H1 (cell line): ENCODE data around the gene NRIP3. TPM values are rescaled to one million over a fixed set of nuclear protein-coding genes. Genes with fewer than 3 reads are reported as not detected.

ENCODE experiments used
- BACH1 ChIP-seq: IDR thresholded peaks from 2 replicates; pipeline ENCODE4 v1.6.1; 2012; ENCODE audit warnings: low read length, improper control_type of control experiment
- CTBP2 ChIP-seq: IDR thresholded peaks from 2 replicates; pipeline ENCODE4 v1.7.0; 2011; ENCODE audit warnings: borderline replicate concordance, mild to moderate bottlenecking, moderate library complexity, mixed read lengths, low read length; ENCODE audit not compliant: insufficient read depth, insufficient read length
- EZH2 ChIP-seq: fragments of 200-600 bp; sonication (generic); IDR thresholded peaks from 2 replicates; pipeline ENCODE4 v1.7.1; 2012; ENCODE audit warnings: low read depth, mild to moderate bottlenecking, moderate library complexity, low read length, inconsistent platforms; ENCODE audit not compliant: severe bottlenecking
- RFX5 ChIP-seq: IDR thresholded peaks from 2 replicates; pipeline ENCODE4 v1.6.1; 2011; ENCODE audit warnings: low read depth, low read length, improper control_type of control experiment, borderline replicate concordance
- SIN3A ChIP-seq, 2 experiments: IDR thresholded peaks in 1 of 2; conservative IDR thresholded peaks in 1 of 2; 2 replicates each; pipeline ENCODE4 v1.6.1; 2011 to 2012; ENCODE audit warnings: low read length in 2 of 2, improper control_type of control experiment in 1 of 2, low read depth in 1 of 2, mild to moderate bottlenecking in 1 of 2
- polyA plus RNA-seq, 7 experiments: library from polyadenylated mRNA; depleted of rRNA in 3 of 7; stranded (reverse) in 5 of 7; unstranded in 2 of 7; fragments of >200 nt in 5 of 7; fragments of 200-250 nt in 2 of 7; gene quantifications; 1 replicate in 5 of 7; 2 replicates in 1 of 7; 4 replicates in 1 of 7; pipeline versions ENCODE4 v1.2.1 to v1.2.3, GENCODE V29; 2011 to 2013; ENCODE audit warnings: missing spikeins in 2 of 7, mixed read lengths in 2 of 7
- total RNA-seq: library from RNA; stranded (reverse); fragmentation: NEBNext Ultra II Directional; extraction: Animal tissue kit (Norgen Biotek cat#: 25700); gene quantifications from 2 replicates; pipeline ENCODE4 v1.2.1, GENCODE V29; 2021
- TF ChIP-seq, protein P1 (sequence below): IDR thresholded peaks from 2 replicates; pipeline ENCODE4 v1.6.1; 2012; ENCODE audit warnings: inconsistent platforms
- TF ChIP-seq, protein P2 (sequence below): IDR thresholded peaks from 2 replicates; pipeline ENCODE4 v1.6.1; 2012; ENCODE audit warnings: low read length, inconsistent platforms

Gene NRIP3
- total and polyA plus RNA-seq, 2 of the 8 experiments (the other 6 are each of a cell fraction or from before 2014, with no cell fraction given): 3.9 to 7.1 TPM

DNA sequence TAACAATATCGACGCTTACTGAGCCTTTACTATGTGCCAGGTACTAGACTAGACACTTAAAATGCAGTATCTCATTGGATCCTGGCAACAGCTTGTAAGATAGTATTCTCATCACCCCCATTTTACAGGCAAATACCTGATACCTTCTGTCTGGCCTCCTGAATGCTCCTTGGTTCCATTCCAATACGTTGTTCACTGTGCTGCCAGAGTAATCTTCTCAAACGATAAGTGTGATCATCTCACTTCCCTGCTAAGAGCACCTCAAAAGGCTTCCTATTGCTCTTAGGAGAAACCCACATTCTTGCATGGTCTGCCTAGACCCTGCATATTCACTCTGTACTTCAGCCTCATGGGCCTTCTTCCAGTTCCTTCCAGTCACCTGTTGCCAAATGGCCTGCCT, 1.3 kb upstream of the NRIP3 start (continued):
- TF ChIP-seq CTBP2 (no peak), SIN3A (conservative IDR thresholded peaks at IDR 0.05 in 1 of 2, IDR thresholded peaks at IDR 0.05 in 1 of 2; ENCODE audit: low read depth in 1 of 2, low read length in 2 of 2) (no peak), RFX5 (no peak), EZH2 (no peak), BACH1 (no peak)
- TF ChIP-seq, protein P1, sequence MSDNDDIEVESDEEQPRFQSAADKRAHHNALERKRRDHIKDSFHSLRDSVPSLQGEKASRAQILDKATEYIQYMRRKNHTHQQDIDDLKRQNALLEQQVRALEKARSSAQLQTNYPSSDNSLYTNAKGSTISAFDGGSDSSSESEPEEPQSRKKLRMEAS: no peak
- TF ChIP-seq, protein P2, sequence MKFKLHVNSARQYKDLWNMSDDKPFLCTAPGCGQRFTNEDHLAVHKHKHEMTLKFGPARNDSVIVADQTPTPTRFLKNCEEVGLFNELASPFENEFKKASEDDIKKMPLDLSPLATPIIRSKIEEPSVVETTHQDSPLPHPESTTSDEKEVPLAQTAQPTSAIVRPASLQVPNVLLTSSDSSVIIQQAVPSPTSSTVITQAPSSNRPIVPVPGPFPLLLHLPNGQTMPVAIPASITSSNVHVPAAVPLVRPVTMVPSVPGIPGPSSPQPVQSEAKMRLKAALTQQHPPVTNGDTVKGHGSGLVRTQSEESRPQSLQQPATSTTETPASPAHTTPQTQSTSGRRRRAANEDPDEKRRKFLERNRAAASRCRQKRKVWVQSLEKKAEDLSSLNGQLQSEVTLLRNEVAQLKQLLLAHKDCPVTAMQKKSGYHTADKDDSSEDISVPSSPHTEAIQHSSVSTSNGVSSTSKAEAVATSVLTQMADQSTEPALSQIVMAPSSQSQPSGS: no peak
